CD4-positive, alpha-beta T cell treated with Interleukin-10 for 1 hour (primary cell): ENCODE results near the gene HACD1.
A peak's percentile ranks its signal among the peaks of the same experiment; 100 is the strongest.
"Not testable (repeated sequence)": the region's sequence is repeated elsewhere in the genome, so short reads cannot be mapped to it uniquely, and the experiment has no call there.

Source experiments
- DNase-seq: peaks from one replicate; pipeline ENCODE4 v3.0.0-alpha.2; 2020

HACD1 gene

GRCh38 chr10:17643339-17643754, 26.2 kb upstream of the HACD1 start:
- no peak for DNase-seq

GRCh38 chr10:17640331-17640816, 23.2 kb upstream of the HACD1 start:
- DNase-seq: no peak

GRCh38 chr10:17637869-17638268, 20.7 kb upstream of the HACD1 start:
- DNase-seq: no peak

GRCh38 chr10:17633353-17633752, 16.2 kb upstream of the HACD1 start:
- no peak for DNase-seq

- DNase-seq: not testable (repeated sequence)
These were observed 15.4 kb upstream of the HACD1 start for GRCh38 chr10:17632590-17632989.

- no peak for DNase-seq
These were observed 9.5 kb upstream of the HACD1 start for GRCh38 chr10:17626656-17627055.

- no peak for DNase-seq
These were observed 7.8 kb upstream of the HACD1 start for GRCh38 chr10:17624996-17625395.

GRCh38 chr10:17622061-17622460, 4.9 kb upstream of the HACD1 start:
- DNase-seq: no peak

- DNase-seq: peak; percentile 28
These were observed 657 bp downstream of the HACD1 start for GRCh38 chr10:17616403-17617030.

- DNase-seq: no peak
These were observed 7.6 kb downstream of the HACD1 start for GRCh38 chr10:17609523-17610079.

GRCh38 chr10:17607603-17608332, 9.4 kb downstream of the HACD1 start:
- DNase-seq: peak; percentile 67

- no peak for DNase-seq
These were observed 10.1 kb downstream of the HACD1 start for GRCh38 chr10:17607060-17607459.

- DNase-seq: no peak
These were observed 10.6 kb downstream of the HACD1 start for GRCh38 chr10:17606547-17607040.

- DNase-seq: no peak
These were observed 11.2 kb downstream of the HACD1 start for GRCh38 chr10:17605936-17606335.

GRCh38 chr10:17599089-17599488, 18.1 kb downstream of the HACD1 start:
- DNase-seq: peak; percentile 31

- DNase-seq: no peak
These were observed 19.8 kb downstream of the HACD1 start for GRCh38 chr10:17597386-17597785.

GRCh38 chr10:17590969-17591645, 26.1 kb downstream of the HACD1 start:
- DNase-seq: no peak

GRCh38 chr10:17589316-17589715, 27.9 kb downstream of the HACD1 start:
- DNase-seq: not testable (repeated sequence)

GRCh38 chr10:17588420-17588819, 28.8 kb downstream of the HACD1 start:
- no peak for DNase-seq

GRCh38 chr10:17587321-17587720, 29.9 kb downstream of the HACD1 start:
- not testable (repeated sequence) for DNase-seq

GRCh38 chr10:17586821-17587234, 30.3 kb downstream of the HACD1 start:
- DNase-seq: no peak

- no peak for DNase-seq
These were observed 32.2 kb downstream of the HACD1 start for GRCh38 chr10:17585016-17585415.

- DNase-seq: no peak
These were observed 36.3 kb downstream of the HACD1 start for GRCh38 chr10:17580885-17581284.
